Measurements from ENCODE around the gene FARP1.
A peak's percentile ranks its signal among the peaks of the same experiment; 100 is the strongest.

FARP1 gene

GRCh38 chr13:98456413-98456845 is 313.5 kb downstream of the FARP1 start:
- H3K36me3 ChIP-seq (replicated peaks), result peaks cover 66% of the 10 kb centered on the region
- no peaks in the 10 kb centered on the region for H3K9me3 ChIP-seq
- no peaks in the 10 kb centered on the region for H3K4me1 ChIP-seq
- H3K27me3 ChIP-seq (ENCODE audit: low read depth), result no peaks in the 10 kb centered on the region
- in situ Hi-C loops (cut with MboI; ENCODE audit: low sequenced_read_pairs), result no loop called here
- DNase-seq (ENCODE audit: low spot score in 2 of 2), result no peak
- no peak overlapping the region for H3K4me3 ChIP-seq

DNA sequence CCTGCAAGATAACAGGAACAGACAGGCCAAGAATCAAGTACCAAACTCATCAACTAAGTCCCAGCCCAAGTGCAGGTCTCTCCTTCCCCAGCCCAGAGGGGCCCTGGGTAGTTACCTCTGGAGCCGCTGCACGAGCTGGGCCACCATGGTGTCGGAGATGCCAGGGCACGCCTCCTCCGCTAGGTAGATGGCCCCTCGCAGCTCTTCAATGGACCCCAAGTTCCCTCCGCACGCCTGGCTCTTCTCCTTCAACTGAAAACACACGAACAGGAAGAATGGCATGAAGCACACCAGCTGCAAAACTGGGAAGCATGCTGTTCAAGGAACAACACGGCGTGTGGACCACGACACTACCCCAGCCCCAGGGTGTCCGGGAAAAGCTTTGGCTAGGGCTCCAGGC is 314.2 kb downstream of the FARP1 start:
- H3K4me1 ChIP-seq, result no peaks in the 10 kb centered on the region
- DNase-seq (ENCODE audit: low spot score in 2 of 2), result no peak
- in situ Hi-C loops (cut with MboI; ENCODE audit: low sequenced_read_pairs), result no loop called here
- peaks cover 61% of the 10 kb centered on the region for H3K36me3 ChIP-seq (replicated peaks)
- H3K9me3 ChIP-seq, result no peaks in the 10 kb centered on the region
- H3K4me3 ChIP-seq, result no peak overlapping the region
- H3K27me3 ChIP-seq (ENCODE audit: low read depth), result no peaks in the 10 kb centered on the region

GRCh38 chr13:98458431-98458830 is 315.5 kb downstream of the FARP1 start:
- in situ Hi-C loops (cut with MboI; ENCODE audit: low sequenced_read_pairs), result no loop called here
- H3K27me3 ChIP-seq (ENCODE audit: low read depth), result no peaks in the 10 kb centered on the region
- H3K36me3 ChIP-seq (replicated peaks), result peaks cover 58% of the 10 kb centered on the region

GRCh38 chr13:98459171-98459681 is 316.3 kb downstream of the FARP1 start:
- no peaks in the 10 kb centered on the region for H3K27me3 ChIP-seq (ENCODE audit: low read depth)
- in situ Hi-C loops (cut with MboI; ENCODE audit: low sequenced_read_pairs), result no loop called here
- H3K36me3 ChIP-seq (replicated peaks), result peaks cover 63% of the 10 kb centered on the region
- H3K4me3 ChIP-seq, result no peak overlapping the region
- no peaks in the 10 kb centered on the region for H3K4me1 ChIP-seq
- H3K9me3 ChIP-seq, result no peaks in the 10 kb centered on the region
- DNase-seq (ENCODE audit: low spot score in 2 of 2), result no peak

More at GRCh38 chr13:98458431-98458830, 315.5 kb downstream of the FARP1 start:
- DNase-seq (ENCODE audit: low spot score in 2 of 2), result no peak
- no peaks in the 10 kb centered on the region for H3K9me3 ChIP-seq
- no peaks in the 10 kb centered on the region for H3K4me1 ChIP-seq
- H3K4me3 ChIP-seq, result no peak overlapping the region

DNA sequence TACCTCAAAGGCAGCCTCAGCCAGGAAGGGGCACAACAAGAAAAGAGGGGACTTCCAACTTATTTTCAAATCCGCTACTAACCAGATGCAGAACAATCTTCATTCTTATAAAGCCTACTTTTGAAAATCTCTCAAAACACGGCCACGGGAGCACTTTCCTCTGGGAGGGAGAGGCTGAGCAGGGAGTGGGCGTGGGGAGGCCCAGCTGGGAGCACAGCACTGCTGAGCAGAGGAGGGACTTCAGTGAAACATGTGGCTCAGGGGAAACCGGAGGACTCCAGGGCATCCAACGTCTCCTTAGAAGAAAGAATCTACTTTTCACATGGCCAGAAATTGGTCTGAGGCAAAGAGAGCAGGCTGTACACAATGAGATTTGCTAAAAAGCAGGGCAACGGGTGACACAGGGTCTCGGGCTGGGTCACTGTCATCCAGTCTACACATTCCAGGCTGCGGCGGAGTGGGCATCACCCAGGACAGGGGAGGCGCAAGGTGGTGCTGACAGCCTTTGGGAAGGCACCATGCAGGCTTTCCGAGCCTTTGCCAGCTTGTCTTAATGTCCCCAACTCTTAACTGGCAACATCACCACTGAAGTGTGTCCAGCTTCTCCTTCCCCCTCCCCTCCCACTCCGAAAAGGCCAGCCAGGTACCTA is 317.0 kb downstream of the FARP1 start:
- in situ Hi-C loops (cut with MboI; ENCODE audit: low sequenced_read_pairs), result no loop called here
- Histone ChIP-seq H3K9me3 (no peaks in the 10 kb centered on the region), H3K36me3 (replicated peaks) (peaks cover 63% of the 10 kb centered on the region), H3K4me3 (no peak overlapping the region), H3K4me1 (no peaks in the 10 kb centered on the region), H3K27me3 (ENCODE audit: low read depth) (no peaks in the 10 kb centered on the region)
- no peak for DNase-seq (ENCODE audit: low spot score in 2 of 2)

DNA sequence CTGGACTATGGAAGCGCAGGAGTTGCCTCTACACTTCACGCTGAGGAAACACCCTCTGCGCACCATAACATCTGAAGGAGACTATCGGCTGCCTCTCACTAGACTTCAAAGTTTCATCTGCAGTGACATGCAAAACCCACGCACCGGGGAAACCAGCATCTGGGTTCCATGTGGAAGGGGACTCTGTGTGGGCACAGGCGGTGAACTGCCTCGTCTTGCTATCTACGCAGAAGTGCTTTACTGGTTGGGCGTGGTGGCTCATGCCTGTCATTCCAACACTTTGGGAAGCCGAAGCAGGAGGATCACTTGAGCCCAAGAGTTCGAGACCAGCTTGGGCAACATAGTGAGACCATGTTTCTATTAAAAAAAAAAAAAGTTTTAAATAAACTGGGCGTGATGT is 317.6 kb downstream of the FARP1 start:
- no peaks in the 10 kb centered on the region for H3K4me1 ChIP-seq
- H3K4me3 ChIP-seq, result no peak overlapping the region
- H3K9me3 ChIP-seq, result no peaks in the 10 kb centered on the region
- in situ Hi-C loops (cut with MboI; ENCODE audit: low sequenced_read_pairs), result no loop called here
- DNase-seq (ENCODE audit: low spot score in 2 of 2), result no peak
- peaks cover 64% of the 10 kb centered on the region for H3K36me3 ChIP-seq (replicated peaks)
- no peaks in the 10 kb centered on the region for H3K27me3 ChIP-seq (ENCODE audit: low read depth)

GRCh38 chr13:98461486-98462240 is 318.8 kb downstream of the FARP1 start:
- H3K27me3 ChIP-seq (ENCODE audit: low read depth), result no peaks in the 10 kb centered on the region
- H3K4me1 ChIP-seq, result no peaks in the 10 kb centered on the region
- DNase-seq (ENCODE audit: low spot score in 2 of 2), result no peak
- no peaks in the 10 kb centered on the region for H3K9me3 ChIP-seq
- H3K36me3 ChIP-seq (replicated peaks), result peaks cover 68% of the 10 kb centered on the region
- in situ Hi-C loops (cut with MboI; ENCODE audit: low sequenced_read_pairs), result no loop called here
- no peak overlapping the region for H3K4me3 ChIP-seq

GRCh38 chr13:98462241-98462882 is 319.5 kb downstream of the FARP1 start:
- H3K27me3 ChIP-seq (ENCODE audit: low read depth), result no peaks in the 10 kb centered on the region
- no peaks in the 10 kb centered on the region for H3K9me3 ChIP-seq
- no peak overlapping the region for H3K4me3 ChIP-seq
- DNase-seq (ENCODE audit: low spot score in 2 of 2), result no peak
- peaks cover 64% of the 10 kb centered on the region for H3K36me3 ChIP-seq (replicated peaks)
- in situ Hi-C loops (cut with MboI; ENCODE audit: low sequenced_read_pairs), result no loop called here
- no peaks in the 10 kb centered on the region for H3K4me1 ChIP-seq

GRCh38 chr13:98462946-98463345 is 320.1 kb downstream of the FARP1 start:
- no peaks in the 10 kb centered on the region for H3K4me1 ChIP-seq
- in situ Hi-C loops (cut with MboI; ENCODE audit: low sequenced_read_pairs), result no loop called here
- DNase-seq (ENCODE audit: low spot score in 2 of 2), result no peak
- H3K9me3 ChIP-seq, result no peaks in the 10 kb centered on the region
- no peaks in the 10 kb centered on the region for H3K27me3 ChIP-seq (ENCODE audit: low read depth)
- H3K36me3 ChIP-seq (replicated peaks), result peaks cover 60% of the 10 kb centered on the region
- no peak overlapping the region for H3K4me3 ChIP-seq

GRCh38 chr13:98466634-98467236 is 323.8 kb downstream of the FARP1 start:
- Histone ChIP-seq H3K4me3 (no peak overlapping the region), H3K36me3 (replicated peaks) (peaks cover 40% of the 10 kb centered on the region), H3K27me3 (ENCODE audit: low read depth) (no peaks in the 10 kb centered on the region), H3K9me3 (no peaks in the 10 kb centered on the region), H3K4me1 (no peaks in the 10 kb centered on the region)
- in situ Hi-C loops (cut with MboI; ENCODE audit: low sequenced_read_pairs), result no loop called here
- DNase-seq (ENCODE audit: low spot score in 2 of 2), result peak; percentile 17 to 78

DNA sequence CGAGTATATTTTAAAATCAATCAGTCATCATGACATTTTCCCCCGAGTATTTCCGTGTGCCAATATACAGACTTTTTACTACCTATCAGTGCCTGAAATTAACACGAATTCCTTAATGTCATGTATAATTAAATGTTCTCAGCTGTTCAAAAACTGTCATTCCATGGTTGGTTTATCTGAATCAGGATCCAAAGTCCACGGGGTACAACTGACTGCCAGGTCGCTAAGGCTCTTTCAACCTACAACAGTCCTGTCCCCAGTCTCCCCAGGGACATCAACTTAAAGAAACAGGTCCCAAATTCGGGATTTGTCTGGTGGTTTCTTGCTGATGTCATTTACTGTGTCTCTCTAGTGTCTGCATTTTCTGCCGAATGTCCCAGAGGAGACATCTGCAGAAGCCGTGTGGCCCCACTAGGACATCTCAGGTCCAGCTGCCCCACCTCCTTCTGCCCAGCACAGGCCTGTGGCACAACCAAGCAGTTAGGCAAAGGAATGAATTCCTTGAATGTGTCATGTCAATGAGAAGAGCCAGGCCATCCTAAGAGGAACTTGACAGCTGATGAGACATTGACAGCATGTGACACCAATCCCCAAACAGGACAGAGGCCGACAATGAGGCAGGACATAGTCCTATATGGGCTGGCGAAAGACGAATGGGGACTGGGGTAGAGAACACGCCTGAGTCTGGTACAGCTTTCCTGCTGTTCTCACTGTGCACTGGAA is 324.5 kb downstream of the FARP1 start:
- no peaks in the 10 kb centered on the region for H3K27me3 ChIP-seq (ENCODE audit: low read depth)
- peaks cover 44% of the 10 kb centered on the region for H3K36me3 ChIP-seq (replicated peaks)
- no peaks in the 10 kb centered on the region for H3K4me1 ChIP-seq
- no peak overlapping the region for H3K4me3 ChIP-seq
- no peaks in the 10 kb centered on the region for H3K9me3 ChIP-seq
- in situ Hi-C loops (cut with MboI; ENCODE audit: low sequenced_read_pairs), result no loop called here
- no peak for DNase-seq (ENCODE audit: low spot score in 2 of 2)

DNA sequence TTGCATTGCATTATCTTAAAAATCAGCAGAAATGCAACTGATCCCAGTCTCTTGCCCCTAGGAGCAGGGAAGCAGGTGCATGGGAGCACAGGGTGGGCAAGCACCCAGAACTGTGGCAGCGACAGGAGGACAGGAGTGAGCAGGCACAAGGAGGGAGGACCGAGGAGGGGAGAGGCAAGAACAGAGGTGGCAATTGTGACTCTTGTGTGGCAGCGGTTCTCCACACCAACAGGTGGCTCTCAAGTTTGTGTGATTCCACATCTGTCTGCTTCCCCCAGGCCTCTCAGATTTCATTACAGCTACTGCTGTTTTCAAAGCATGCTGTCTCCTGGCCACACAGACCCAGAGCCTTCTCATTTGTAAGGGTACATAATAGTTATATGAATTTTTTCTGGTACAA is 325.5 kb downstream of the FARP1 start:
- Histone ChIP-seq H3K36me3 (replicated peaks) (peaks cover 40% of the 10 kb centered on the region), H3K4me1 (no peaks in the 10 kb centered on the region), H3K4me3 (no peak overlapping the region), H3K9me3 (no peaks in the 10 kb centered on the region), H3K27me3 (ENCODE audit: low read depth) (no peaks in the 10 kb centered on the region)
- in situ Hi-C loops (cut with MboI; ENCODE audit: low sequenced_read_pairs), result no loop called here
- no peak for DNase-seq (ENCODE audit: low spot score in 2 of 2)

DNA sequence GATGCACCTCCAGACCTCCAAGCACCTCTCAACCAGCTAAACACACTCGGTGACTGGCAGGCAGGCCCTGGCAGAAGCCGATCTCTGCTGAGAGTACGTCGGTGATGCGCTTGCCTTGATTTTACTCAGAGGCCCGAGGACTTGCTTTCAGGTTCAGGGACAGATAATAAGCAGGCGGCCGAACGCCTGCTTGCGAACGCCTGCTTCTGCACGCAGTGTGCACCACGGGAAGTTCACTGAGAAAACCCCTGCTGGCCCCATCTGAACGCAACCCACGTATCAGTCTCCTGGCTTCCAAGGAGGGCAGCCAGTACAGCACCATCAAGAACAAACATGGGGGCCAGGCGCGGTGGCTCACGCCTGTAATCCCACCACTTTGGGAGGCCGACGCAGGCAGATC is 326.0 kb downstream of the FARP1 start:
- in situ Hi-C loops (cut with MboI; ENCODE audit: low sequenced_read_pairs), result no loop called here
- Histone ChIP-seq H3K4me1 (no peaks in the 10 kb centered on the region), H3K27me3 (ENCODE audit: low read depth) (no peaks in the 10 kb centered on the region), H3K36me3 (replicated peaks) (peaks cover 41% of the 10 kb centered on the region), H3K4me3 (no peak overlapping the region), H3K9me3 (no peaks in the 10 kb centered on the region)
- no peak for DNase-seq (ENCODE audit: low spot score in 2 of 2)

Measured in HAP-1 (cell line).